Rectal smooth muscle tissue (tissue), 1 donor: Measurements from ENCODE around the gene MBTD1.
"Not testable (repeated sequence)": the region's sequence is repeated elsewhere in the genome, so short reads cannot be mapped to it uniquely, and the experiment has no call there.

Source experiments
- H3K27ac ChIP-seq: one replicate; pipeline ENCODE4 v1.7.0; 2013; ENCODE audit warnings: low read depth, low read length, inconsistent platforms
- H3K27me3 ChIP-seq: one replicate; pipeline ENCODE4 v1.7.0; 2013; ENCODE audit warnings: low read length; ENCODE audit not compliant: control insufficient read depth, insufficient read depth
- H3K36me3 ChIP-seq: one replicate; pipeline ENCODE4 v1.7.0; 2013; ENCODE audit warnings: low read length; ENCODE audit not compliant: control insufficient read depth, insufficient read depth
- H3K4me1 ChIP-seq: one replicate; pipeline ENCODE4 v1.7.0; 2013; ENCODE audit warnings: low read length; ENCODE audit not compliant: control insufficient read depth, insufficient read depth
- H3K4me3 ChIP-seq: one replicate; pipeline ENCODE4 v1.7.0; 2013; ENCODE audit warnings: low read length
- H3K9ac ChIP-seq: one replicate; pipeline ENCODE4 v1.7.0; 2013; ENCODE audit warnings: low read length

MBTD1 gene

DNA sequence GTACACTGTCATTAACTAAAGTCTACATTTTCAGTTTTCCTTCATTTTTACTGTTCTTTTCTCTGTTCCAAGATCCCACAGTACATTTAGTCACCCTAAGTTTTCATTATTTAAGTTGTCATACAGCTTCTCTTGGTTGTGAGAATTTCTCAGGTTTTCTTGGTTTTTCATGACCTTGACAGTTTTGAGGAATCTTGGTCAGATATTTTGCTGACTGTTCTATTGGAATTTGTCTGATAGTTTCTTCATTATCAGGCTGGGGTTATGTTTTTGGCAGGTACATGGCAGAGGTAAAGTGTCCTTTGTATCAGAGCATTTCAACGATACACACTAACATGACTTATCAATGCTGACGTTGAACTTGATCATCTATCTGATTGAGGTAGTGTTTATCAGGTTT is 19.6 kb downstream of the MBTD1 start:
- no peaks in the 10 kb centered on the region for H3K36me3 ChIP-seq
- H3K4me1 ChIP-seq, result no peaks in the 10 kb centered on the region
- H3K9ac ChIP-seq, result no peak overlapping the region
- H3K27ac ChIP-seq, result no peak overlapping the region
- H3K4me3 ChIP-seq, result no peak overlapping the region
- H3K27me3 ChIP-seq, result no peaks in the 10 kb centered on the region

DNA sequence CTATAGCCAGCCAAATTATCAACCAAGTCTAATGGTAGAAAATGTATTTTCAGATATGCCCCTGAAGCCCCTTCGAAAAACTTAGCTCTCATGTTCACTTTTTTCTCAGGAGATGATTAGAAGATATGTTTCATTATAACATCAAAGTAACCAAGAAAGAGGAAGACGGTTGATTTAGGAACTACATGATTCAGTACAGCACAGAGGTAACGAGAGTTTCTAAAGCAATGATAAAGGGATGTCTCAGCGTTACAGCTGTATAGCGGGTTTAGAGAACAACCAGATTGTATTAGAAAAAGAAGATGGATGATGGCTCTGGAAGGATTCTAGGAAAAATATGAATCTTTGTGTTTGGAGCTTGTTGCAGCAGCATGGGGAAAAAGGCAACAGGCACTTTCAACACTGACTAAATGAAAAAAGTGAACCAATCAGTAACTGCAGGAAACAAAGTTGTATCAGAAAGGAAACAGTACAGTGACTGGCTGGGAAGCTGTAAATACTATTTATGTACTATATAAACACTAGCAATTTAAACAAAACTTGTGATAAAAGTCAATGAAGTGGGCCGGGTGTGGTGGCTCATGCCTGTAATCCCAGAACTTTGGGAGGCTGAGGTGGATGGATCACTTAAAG is 21.5 kb downstream of the MBTD1 start:
- Histone ChIP-seq H3K27me3 (no peaks in the 10 kb centered on the region), H3K27ac (no peak overlapping the region), H3K36me3 (no peaks in the 10 kb centered on the region), H3K9ac (no peak overlapping the region), H3K4me1 (no peaks in the 10 kb centered on the region), H3K4me3 (no peak overlapping the region)

DNA sequence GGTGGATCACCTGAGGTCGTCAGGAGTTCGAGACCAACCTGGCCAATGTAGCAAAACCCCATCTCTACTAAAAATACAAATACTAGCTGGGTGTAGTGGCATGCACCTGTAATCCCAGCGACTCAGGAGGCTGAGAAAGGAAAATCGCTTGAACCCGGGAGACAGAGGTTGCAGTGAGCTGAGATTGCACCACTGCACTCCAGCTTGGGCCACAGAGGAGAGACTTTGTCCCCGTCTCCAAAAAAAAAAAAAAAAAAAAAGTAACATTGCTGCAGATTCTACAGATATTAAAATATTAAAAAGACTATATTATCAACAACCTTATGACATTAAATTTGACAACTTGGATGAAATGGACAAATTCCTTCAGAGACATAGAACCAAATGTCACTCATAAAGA is 25.7 kb downstream of the MBTD1 start:
- Histone ChIP-seq H3K27me3 (no peaks in the 10 kb centered on the region), H3K4me1 (no peaks in the 10 kb centered on the region), H3K4me3 (no peak overlapping the region), H3K36me3 (no peaks in the 10 kb centered on the region), H3K9ac (no peak overlapping the region), H3K27ac (no peak overlapping the region)

DNA sequence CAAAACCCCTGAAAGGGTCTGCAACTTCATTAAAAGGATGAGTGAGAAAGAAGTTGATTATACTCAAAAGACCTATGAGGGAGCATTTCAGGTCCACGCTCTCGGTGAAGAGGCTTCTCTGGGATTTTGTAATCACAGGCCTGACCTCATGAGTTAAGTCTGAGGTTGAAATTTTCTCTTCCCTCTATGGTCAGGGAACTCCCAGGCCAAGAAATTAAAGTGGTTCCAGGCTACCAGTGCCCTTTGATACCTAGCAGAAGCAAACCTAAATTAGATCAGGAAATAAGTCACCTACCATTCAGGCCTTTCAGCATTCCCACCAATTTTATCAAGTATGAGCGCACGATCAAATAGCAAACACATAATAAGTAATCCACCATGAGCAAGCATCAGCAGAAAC is 27.9 kb downstream of the MBTD1 start:
- Histone ChIP-seq H3K27me3 (no peaks in the 10 kb centered on the region), H3K9ac (no peak overlapping the region), H3K36me3 (no peaks in the 10 kb centered on the region), H3K4me1 (no peaks in the 10 kb centered on the region), H3K27ac (no peak overlapping the region), H3K4me3 (no peak overlapping the region)

DNA sequence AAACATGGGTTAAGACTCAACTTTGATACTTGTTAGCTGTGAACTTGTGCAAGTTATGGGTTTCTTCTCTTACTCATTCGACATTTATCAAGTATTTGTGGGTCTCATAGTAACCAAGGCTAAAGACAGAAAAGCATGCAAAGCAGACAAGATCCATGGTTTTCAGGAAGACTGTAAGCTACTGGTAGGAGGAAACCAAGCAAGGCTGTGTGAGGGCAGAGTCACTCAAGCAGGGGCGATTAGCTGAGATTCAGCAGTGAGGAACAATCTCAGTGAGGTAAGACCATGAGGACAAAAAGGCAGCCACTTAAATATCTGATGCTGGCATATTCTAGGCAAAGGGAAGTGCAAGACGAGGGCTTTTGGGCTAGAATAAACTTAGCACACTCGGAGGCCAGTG is 29.5 kb downstream of the MBTD1 start:
- H3K27ac ChIP-seq, result no peak overlapping the region
- no peak overlapping the region for H3K9ac ChIP-seq
- no peaks in the 10 kb centered on the region for H3K4me1 ChIP-seq
- no peaks in the 10 kb centered on the region for H3K27me3 ChIP-seq
- H3K36me3 ChIP-seq, result no peaks in the 10 kb centered on the region
- no peak overlapping the region for H3K4me3 ChIP-seq

DNA sequence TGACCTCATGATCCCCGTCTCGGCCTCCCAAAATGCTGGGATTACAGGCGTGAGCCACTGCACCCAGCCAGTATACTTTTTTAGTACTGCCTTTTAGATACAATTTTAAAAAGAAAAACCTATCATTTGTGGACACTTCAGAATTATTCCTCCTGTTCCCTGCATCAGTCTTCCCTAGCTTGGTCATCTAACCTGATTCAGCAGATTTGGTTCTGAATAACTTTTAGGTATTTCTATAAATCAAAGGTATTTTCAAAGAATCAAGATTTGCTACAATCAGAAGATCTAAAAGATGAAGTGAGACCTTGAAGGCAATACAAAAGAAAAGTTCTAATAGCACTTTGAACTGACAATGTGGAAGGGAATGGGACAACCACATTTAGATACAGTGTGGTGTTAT is 30.0 kb downstream of the MBTD1 start:
- no peaks in the 10 kb centered on the region for H3K36me3 ChIP-seq
- no peaks in the 10 kb centered on the region for H3K4me1 ChIP-seq
- no peak overlapping the region for H3K4me3 ChIP-seq
- no peak overlapping the region for H3K9ac ChIP-seq
- H3K27ac ChIP-seq, result no peak overlapping the region
- H3K27me3 ChIP-seq, result no peaks in the 10 kb centered on the region

DNA sequence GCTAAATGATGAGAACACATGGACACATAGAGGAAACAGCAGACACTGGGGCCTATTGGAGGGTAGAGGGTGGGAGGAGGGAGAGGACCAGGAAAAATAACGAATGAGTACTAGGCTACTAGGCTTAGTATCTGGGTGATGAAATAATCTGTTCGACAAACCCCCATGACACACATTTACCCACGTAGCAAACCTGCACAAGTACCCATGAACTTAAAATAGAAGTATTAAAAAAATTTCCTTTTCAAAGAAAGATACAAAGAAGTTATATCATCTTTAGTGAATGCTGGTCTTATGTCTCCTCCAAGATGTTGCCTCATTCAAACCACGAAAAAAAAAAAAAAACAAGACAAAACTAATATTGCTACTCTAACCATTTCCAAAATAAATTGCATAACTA is 31.7 kb downstream of the MBTD1 start:
- Histone ChIP-seq H3K36me3 (no peaks in the 10 kb centered on the region), H3K27ac (no peak overlapping the region), H3K4me3 (no peak overlapping the region), H3K9ac (no peak overlapping the region), H3K27me3 (no peaks in the 10 kb centered on the region), H3K4me1 (no peaks in the 10 kb centered on the region)

DNA sequence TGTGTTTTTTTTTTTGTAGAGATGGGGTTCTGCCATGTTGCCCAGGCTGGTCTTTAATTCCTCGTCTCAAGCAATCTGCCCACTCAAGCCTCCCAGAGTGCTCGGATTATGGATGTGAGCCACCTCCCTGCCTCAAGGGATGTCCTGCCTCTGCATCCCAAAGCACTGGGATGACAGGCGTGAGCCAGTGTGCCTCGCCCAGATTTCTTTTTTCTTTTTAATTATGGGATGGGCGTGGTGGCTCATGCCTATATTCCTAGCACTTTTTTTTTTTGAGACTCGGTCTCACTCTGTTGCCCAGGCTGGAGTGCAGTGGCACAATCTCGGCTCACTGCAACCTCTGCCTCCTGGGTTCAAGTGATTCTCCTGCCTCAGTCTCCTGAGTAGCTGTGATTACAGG is 34.3 kb downstream of the MBTD1 start:
- not testable (repeated sequence) for H3K36me3 ChIP-seq, H3K4me1 ChIP-seq, H3K27ac ChIP-seq, H3K4me3 ChIP-seq, H3K9ac ChIP-seq, H3K27me3 ChIP-seq

DNA sequence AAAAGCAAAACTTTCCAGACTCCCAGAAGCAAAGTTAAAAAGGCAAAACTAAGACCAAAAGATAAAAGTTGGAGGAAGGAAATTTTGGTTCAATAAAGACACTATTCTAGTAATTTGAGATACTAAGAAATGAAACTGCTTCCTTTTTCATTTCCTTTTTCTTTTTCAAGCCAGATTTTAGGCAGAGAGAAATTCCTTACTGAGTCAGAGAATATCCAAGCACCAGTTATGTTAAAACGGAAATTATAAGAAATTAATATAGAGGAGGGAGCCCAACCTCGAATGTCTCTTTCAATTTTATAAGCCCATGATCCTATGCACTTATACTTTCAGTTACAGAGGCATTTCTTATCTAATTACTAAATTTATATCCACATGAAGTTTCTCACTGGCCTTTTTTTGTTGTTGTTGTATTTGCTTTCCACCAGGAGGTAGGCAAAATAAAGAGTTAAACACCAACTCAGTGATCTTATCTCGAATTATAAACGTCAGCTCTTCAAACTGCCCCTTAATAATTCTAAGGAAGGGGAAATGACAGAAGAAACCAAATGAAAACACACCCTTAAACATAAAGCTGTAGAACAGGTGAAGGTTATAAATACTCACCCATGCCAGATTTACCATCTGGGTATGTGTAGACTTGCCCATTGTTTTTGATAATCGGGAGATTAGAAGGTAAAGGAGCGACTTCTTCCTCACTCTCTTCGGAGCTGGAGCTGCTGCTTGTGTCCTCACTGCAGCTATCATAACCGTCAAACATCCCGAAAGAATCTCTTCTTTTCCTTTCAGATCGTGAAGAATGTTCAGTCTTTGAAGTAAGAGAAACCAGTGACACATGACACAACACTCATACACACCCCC is 35.2 kb downstream of the MBTD1 start:
- Histone ChIP-seq H3K4me1 (no peaks in the 10 kb centered on the region), H3K36me3 (peaks cover 3% of the 10 kb centered on the region), H3K4me3 (no peak overlapping the region), H3K27ac (no peak overlapping the region), H3K9ac (no peak overlapping the region), H3K27me3 (no peaks in the 10 kb centered on the region)

DNA sequence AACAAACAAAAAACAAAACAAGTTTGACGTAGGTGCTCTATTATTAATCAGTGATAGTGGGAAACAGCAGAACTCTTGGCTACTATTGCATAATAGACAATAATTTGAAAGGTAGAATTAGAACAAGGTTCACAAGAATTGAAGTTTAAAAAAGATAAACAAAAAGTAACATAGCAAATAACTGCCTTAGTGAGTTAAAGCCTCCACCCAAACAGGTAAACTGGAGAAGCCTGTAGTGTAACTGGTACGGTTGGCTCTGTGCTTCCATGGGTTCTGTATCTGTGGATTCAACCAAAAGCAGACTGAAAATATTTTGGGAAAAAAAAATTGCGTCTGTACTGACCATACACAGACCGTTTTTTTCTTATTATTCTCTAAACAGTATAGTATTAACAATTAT is 38.5 kb downstream of the MBTD1 start:
- H3K4me3 ChIP-seq, result no peak overlapping the region
- H3K27me3 ChIP-seq, result no peaks in the 10 kb centered on the region
- H3K27ac ChIP-seq, result no peak overlapping the region
- no peak overlapping the region for H3K9ac ChIP-seq
- H3K36me3 ChIP-seq, result peaks cover 17% of the 10 kb centered on the region
- no peaks in the 10 kb centered on the region for H3K4me1 ChIP-seq

DNA sequence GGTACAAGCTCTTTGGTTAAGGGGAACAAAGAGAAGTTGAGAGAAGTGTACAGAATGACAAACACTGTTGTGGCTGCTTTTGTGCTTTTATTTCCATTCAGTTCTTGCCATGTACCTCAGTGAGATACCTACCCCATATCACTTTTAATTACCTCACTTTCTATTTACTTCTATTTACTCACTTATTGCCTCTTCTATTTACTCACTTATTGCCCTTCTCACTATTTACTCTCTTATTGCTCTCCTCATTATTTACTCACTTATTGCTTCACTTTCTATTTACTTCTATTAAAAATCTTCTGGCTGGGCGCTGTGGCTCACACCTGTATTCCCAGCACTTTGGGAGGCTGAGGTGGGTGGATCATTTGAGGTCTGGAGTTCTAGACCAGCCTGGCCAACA is 41.9 kb downstream of the MBTD1 start:
- Histone ChIP-seq H3K4me3 (no peak overlapping the region), H3K4me1 (no peaks in the 10 kb centered on the region), H3K36me3 (peaks cover 17% of the 10 kb centered on the region), H3K27ac (no peak overlapping the region), H3K27me3 (no peaks in the 10 kb centered on the region), H3K9ac (no peak overlapping the region)

DNA sequence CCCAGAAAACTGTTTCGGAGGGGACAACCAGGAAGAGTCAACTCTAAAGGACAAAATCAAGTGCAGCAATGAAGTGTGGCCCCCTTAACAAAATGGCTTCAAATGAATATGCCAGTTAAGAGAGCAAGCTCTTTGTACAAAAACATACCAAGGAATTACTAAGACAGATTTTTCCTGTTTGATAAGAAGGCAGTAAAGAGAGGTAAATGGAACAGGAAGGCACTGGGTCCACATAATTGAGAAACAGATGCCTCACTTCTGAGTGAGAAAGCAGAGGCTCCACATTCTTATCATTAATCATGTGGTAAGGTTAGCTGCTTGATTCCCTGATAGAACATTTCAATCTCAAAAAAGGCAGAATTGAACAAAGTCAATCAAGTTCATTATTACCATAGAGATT is 44.9 kb downstream of the MBTD1 start:
- Histone ChIP-seq H3K9ac (no peak overlapping the region), H3K36me3 (peaks cover 14% of the 10 kb centered on the region), H3K27ac (no peak overlapping the region), H3K4me1 (no peaks in the 10 kb centered on the region), H3K4me3 (no peak overlapping the region), H3K27me3 (no peaks in the 10 kb centered on the region)

DNA sequence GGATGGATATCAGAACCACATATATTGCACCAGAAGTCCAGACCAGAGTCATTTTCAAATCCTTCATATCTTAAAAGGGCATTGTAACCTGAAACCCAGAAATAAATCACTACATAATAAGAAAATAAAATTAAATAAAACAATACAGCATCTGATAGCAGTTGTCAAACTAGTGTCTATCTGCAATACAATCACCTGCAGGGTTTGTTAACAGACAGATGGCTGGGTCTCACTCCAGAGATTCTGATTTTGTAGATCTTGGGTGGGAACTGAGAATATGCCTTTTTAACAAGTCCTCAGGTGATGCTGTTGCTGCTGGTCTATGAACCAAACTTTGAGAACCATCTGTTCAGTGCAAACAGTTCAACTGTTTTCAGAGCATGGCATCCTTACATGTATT is 56.0 kb downstream of the MBTD1 start:
- peaks cover 16% of the 10 kb centered on the region for H3K36me3 ChIP-seq

More for the DNA sequence above, 56.0 kb downstream of the MBTD1 start:
- Histone ChIP-seq H3K27me3 (no peaks in the 10 kb centered on the region), H3K9ac (no peak overlapping the region), H3K27ac (no peak overlapping the region), H3K4me3 (no peak overlapping the region), H3K4me1 (no peaks in the 10 kb centered on the region)
